ENCODE results near the gene PTPRZ1.

GRCh38 chr7:121831351-121831750 lies 41.6 kb upstream of the PTPRZ1 start:
- TF ChIP-seq POLR2A (IDR thresholded peaks at IDR 0.05): no peak
- TF ChIP-seq, protein P1, sequence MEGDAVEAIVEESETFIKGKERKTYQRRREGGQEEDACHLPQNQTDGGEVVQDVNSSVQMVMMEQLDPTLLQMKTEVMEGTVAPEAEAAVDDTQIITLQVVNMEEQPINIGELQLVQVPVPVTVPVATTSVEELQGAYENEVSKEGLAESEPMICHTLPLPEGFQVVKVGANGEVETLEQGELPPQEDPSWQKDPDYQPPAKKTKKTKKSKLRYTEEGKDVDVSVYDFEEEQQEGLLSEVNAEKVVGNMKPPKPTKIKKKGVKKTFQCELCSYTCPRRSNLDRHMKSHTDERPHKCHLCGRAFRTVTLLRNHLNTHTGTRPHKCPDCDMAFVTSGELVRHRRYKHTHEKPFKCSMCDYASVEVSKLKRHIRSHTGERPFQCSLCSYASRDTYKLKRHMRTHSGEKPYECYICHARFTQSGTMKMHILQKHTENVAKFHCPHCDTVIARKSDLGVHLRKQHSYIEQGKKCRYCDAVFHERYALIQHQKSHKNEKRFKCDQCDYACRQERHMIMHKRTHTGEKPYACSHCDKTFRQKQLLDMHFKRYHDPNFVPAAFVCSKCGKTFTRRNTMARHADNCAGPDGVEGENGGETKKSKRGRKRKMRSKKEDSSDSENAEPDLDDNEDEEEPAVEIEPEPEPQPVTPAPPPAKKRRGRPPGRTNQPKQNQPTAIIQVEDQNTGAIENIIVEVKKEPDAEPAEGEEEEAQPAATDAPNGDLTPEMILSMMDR (IDR thresholded peaks at IDR 0.05): no peak
